Activated CD4-positive, alpha-beta T cell treated with anti-CD3 and anti-CD28 coated beads, Interleukin-2, amount 50 U/mL, for 24 hours (primary cell): Measurements from ENCODE around the gene PLA2G4D.

Experiments
- DNase-seq, 2 donors: peaks; one replicate each; pipeline ENCODE4 v3.0.0-alpha.2; 2020; ENCODE audit warnings: low read depth in 1 of 2, low spot score in 1 of 2

PLA2G4D gene

GRCh38 chr15:42024303-42024702 lies 70.1 kb downstream of the PLA2G4D start:
- DNase-seq: no peak

GRCh38 chr15:42021593-42021992 lies 72.8 kb downstream of the PLA2G4D start:
- DNase-seq: no peak

- no peak for DNase-seq
These were observed 73.6 kb downstream of the PLA2G4D start, which contains the start of gene PLA2G4E for GRCh38 chr15:42020713-42021273. Gene PLA2G4E, minus strand, starts transcription at chr15:42021042. Its CDS starts 12 bp downstream, at chr15:42021030.

GRCh38 chr15:42018306-42019224 lies 75.8 kb downstream of the PLA2G4D start:
- no peak for DNase-seq
